GM12878 (cell line): ENCODE results near the gene FADS1. TPM values are rescaled to one million over a fixed set of nuclear protein-coding genes. Genes with fewer than 3 reads are reported as not detected.

Experiments
- ATAC-seq: fragments of 200-7000 bp; cut with Tn5 transposase; 3 replicates; pipeline ENCODE4 v1.9.1; 2020; ENCODE audit warnings: mild to moderate bottlenecking, moderate library complexity
- BruUV-seq: library from RNA; stranded (reverse); fragments of 400-500 nt; replicated peaks from 2 replicates; lab custom pipeline; 2021; lab: Mats Ljungman, UMichigan
- CTCF ChIA-PET: fragments of 300-600 bp; sonication (Branson Sonifier 250); formaldehyde crosslinking; extraction: SDS; loops from one replicate; lab custom pipeline; 2021; ENCODE audit warnings: inconsistent platforms; lab: Yijun Ruan, JAX
- POLR2A ChIA-PET: fragments of 350-600 bp; formaldehyde crosslinking; extraction: SDS; loops from one replicate; lab custom pipeline; 2021; ENCODE audit warnings: inconsistent platforms; lab: Charles Lee
- RAD21 ChIA-PET: fragments of 300-600 bp; sonication (Branson Sonifier 250); formaldehyde crosslinking; loops from one replicate; lab custom pipeline; 2023; ENCODE audit warnings: antibody characterized with exemption; ENCODE audit not compliant: unreplicated experiment; lab: Charles Lee
- SMC1A ChIA-PET: fragments of 300-600 bp; sonication (Branson Sonifier 250); formaldehyde crosslinking; loops from one replicate; lab custom pipeline; 2023; ENCODE audit not compliant: unreplicated experiment, uncharacterized antibody; lab: Charles Lee
- DNase-seq: peaks from one replicate; pipeline ENCODE4 v3.0.0-alpha.2; 2011; ENCODE audit warnings: low read depth, low spot score
- FAIRE-seq: peaks from 3 replicates; lab custom pipeline; 2011; peaks lifted over from hg19 to GRCh38; lab: Jason Lieb, UNC
- H2AFZ ChIP-seq: 2 replicates; pipeline ENCODE4 v1.6.0; 2011; ENCODE audit warnings: low read depth, low read length, control low read depth; ENCODE audit not compliant: control insufficient read depth
- H3K27ac ChIP-seq: 2 replicates; pipeline ENCODE4 v1.5.1; 2011; ENCODE audit warnings: control low read depth; ENCODE audit not compliant: control insufficient read depth, insufficient read depth
- H3K27me3 ChIP-seq, 2 experiments: replicated peaks in 1 of 2; 2 replicates each; pipeline versions ENCODE4 v1.6.0 to v1.6.1; 2011; ENCODE audit warnings: low read length in 1 of 2; ENCODE audit not compliant: control insufficient read depth in 2 of 2, insufficient read depth in 2 of 2
- H3K36me3 ChIP-seq, 2 experiments: 2 replicates each; pipeline ENCODE4 v1.5.1; 2011; ENCODE audit warnings: low read length in 1 of 2; ENCODE audit not compliant: control insufficient read depth in 2 of 2, insufficient read depth in 2 of 2
- H3K4me1 ChIP-seq: 2 replicates; pipeline ENCODE4 v1.6.1; 2011; ENCODE audit warnings: mild to moderate bottlenecking, low read length, moderate library complexity, mixed read lengths; ENCODE audit not compliant: control insufficient read depth, insufficient read depth
- H3K4me2 ChIP-seq: 2 replicates; pipeline ENCODE4 v1.6.0; 2011; ENCODE audit warnings: control low read depth; ENCODE audit not compliant: control insufficient read depth, insufficient read depth
- H3K4me3 ChIP-seq: fragments of 200-600 bp; sonication (generic); 2 replicates; pipeline ENCODE4 v1.5.1; 2016
- H3K79me2 ChIP-seq: 2 replicates; pipeline ENCODE4 v1.6.0; 2011; ENCODE audit warnings: low read length; ENCODE audit not compliant: control insufficient read depth, insufficient read depth
- H3K9ac ChIP-seq: 2 replicates; pipeline ENCODE4 v1.8.0; 2011; ENCODE audit warnings: low read length, control low read depth, mixed read lengths; ENCODE audit not compliant: control insufficient read depth, insufficient read depth
- H3K9me3 ChIP-seq: replicated peaks from 3 replicates; pipeline ENCODE4 v1.5.1; 2011; ENCODE audit warnings: mild to moderate bottlenecking, low read length; ENCODE audit not compliant: control insufficient read depth, insufficient read depth
- H4K20me1 ChIP-seq: 2 replicates; pipeline ENCODE4 v1.6.0; 2011; ENCODE audit not compliant: control insufficient read depth, insufficient read depth
- ATF2 ChIP-seq: IDR thresholded peaks from 2 replicates; pipeline ENCODE4 v1.6.1; 2012; ENCODE audit warnings: low read length, inconsistent platforms
- EZH2 ChIP-seq: IDR thresholded peaks from 2 replicates; pipeline ENCODE4 v1.6.1; 2012; ENCODE audit warnings: low read depth, mild to moderate bottlenecking, control low read depth, inconsistent platforms, low read length, borderline replicate concordance; ENCODE audit not compliant: control insufficient read depth
- MLLT1 ChIP-seq: fragments of 450-650 bp; IDR thresholded peaks from 2 replicates; pipeline ENCODE4 v1.6.1; 2016; ENCODE audit warnings: mild to moderate bottlenecking
- MXI1 ChIP-seq: fragments of 150-350 bp; IDR thresholded peaks from 2 replicates; pipeline ENCODE4 v1.6.1; 2011; ENCODE audit warnings: low read depth, mild to moderate bottlenecking, inconsistent platforms, low read length, improper control_type of control experiment
- NFIC ChIP-seq: IDR thresholded peaks from 2 replicates; pipeline ENCODE4 v1.6.1; 2012; ENCODE audit warnings: low read depth, mild to moderate bottlenecking, inconsistent platforms, low read length, moderate library complexity
- SMAD1 ChIP-seq: fragments of 450-650 bp; IDR thresholded peaks from 2 replicates; pipeline ENCODE4 v1.6.1; 2018; ENCODE audit warnings: mild to moderate bottlenecking, low read depth; ENCODE audit not compliant: partially characterized antibody
- WGBS: methylation state at CpG from one replicate; pipeline ENCODE4 v1.1.6; 2016; ENCODE audit warnings: low lambda C conversion rate; ENCODE audit not compliant: insufficient replicate concordance, insufficient coverage; ENCODE audit errors: missing lambda C conversion rate; 5-methylcytosine and 5-hydroxymethylcytosine counted together
- in situ Hi-C: fragments of 300-500 bp; cut with MboI; formaldehyde crosslinking; loops from 9 replicates; pipeline ENCODE4 v1.14.3; 2018; ENCODE audit warnings: mixed read lengths
- intact Hi-C: fragments of 100-400 bp; cut with micrococcal nuclease; formaldehyde crosslinking; loops from one replicate; pipeline ENCODE4 v1.14.2; 2022; ENCODE audit not compliant: unreplicated experiment
- polyA plus RNA-seq, 11 experiments: library from polyadenylated mRNA; depleted of rRNA in 4 of 11; unstranded in 6 of 11; stranded (reverse) in 5 of 11; fragments of >200 nt; fragmentation: Nextera tagmentation in 4 of 11; fragmentation: Illumina TruSeq in 1 of 11; extraction: Ambion mirVana in 4 of 11; extraction: Trizol in 1 of 11; gene quantifications; 1 replicate in 1 of 11; 2 replicates in 10 of 11; pipeline versions ENCODE4 v1.2.1 to v1.2.3, GENCODE V29; 2011 to 2016; ENCODE audit warnings: inconsistent platforms in 2 of 11, missing spikeins in 2 of 11, low read depth in 1 of 11
- total RNA-seq, 4 experiments: library from RNA; depleted of rRNA in 3 of 4; stranded (reverse); fragments of >200 nt in 3 of 4; fragmentation: Illumina TruSeq in 1 of 4; extraction: Trizol in 1 of 4; gene quantifications; 2 replicates each; pipeline versions ENCODE4 v1.2.1 to v1.2.3, GENCODE V29; 2013 to 2021
- TF ChIP-seq, protein P1 (sequence below): fragments of 450-650 bp; IDR thresholded peaks from 2 replicates; pipeline ENCODE4 v1.6.1; 2018; ENCODE audit warnings: mild to moderate bottlenecking, low read depth, moderate library complexity; ENCODE audit not compliant: partially characterized antibody
- TF ChIP-seq, protein P2 (sequence below): fragments of 450-650 bp; IDR thresholded peaks from 2 replicates; pipeline ENCODE4 v1.6.1; 2017; ENCODE audit warnings: mild to moderate bottlenecking, moderate library complexity
- TF ChIP-seq, protein P3 (sequence below): IDR thresholded peaks from 2 replicates; pipeline ENCODE4 v1.6.1; 2012; ENCODE audit warnings: low read depth, low read length, improper control_type of control experiment
- TF ChIP-seq, protein P4 (sequence below): fragments of 150-350 bp; IDR thresholded peaks from 2 replicates; pipeline ENCODE4 v1.6.1; 2014; ENCODE audit warnings: mild to moderate bottlenecking, low read depth, low read length

Gene FADS1
- total and polyA plus RNA-seq, 10 of the 15 experiments (the other 5 are each of a cell fraction or from before 2014, with no cell fraction given): 8.8 to 73.9 (median 39.0) TPM

DNA sequence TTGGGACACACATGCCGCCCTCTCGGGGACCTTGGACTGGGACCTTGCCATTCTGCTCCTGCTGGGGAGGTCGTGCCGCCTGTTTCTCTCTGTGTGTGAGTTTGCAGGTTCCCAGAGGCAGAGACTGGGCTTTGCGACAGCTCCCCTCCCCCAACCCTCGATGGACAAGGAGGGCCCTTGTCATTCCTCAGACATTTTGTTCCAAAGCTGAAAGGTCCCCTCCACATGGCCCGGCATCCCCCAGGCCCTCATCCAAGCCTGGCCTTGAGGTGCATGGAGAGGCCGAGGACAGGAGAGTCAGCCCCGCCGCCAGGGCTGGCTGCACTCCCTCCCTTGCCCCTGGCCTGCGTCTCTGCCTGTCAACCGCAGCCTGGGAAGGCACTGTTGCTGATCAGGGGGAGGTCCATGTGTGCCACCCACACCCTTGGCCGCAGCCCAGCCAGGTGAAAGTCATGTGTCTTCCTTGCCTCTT is 36.9 kb upstream of the FADS1 start:
- no peak overlapping the region for H3K4me3 ChIP-seq
- ChIA-PET RAD21 (no interaction called here), CTCF (interaction anchor here (1.4 to 1.9 kb wide), 2 partner anchors 17 to 56 kb away, joined by 6 to 8 read pairs; no protein-coding TSS in a partner anchor), SMC1A (no interaction called here), POLR2A (no interaction called here)
- ATAC-seq (no peak), FAIRE-seq (no peak), DNase-seq (no peak)
- no peak overlapping the region for H3K27ac ChIP-seq
- intact Hi-C loops (no loop called here), in situ Hi-C loops (no loop called here)
- no peaks in the 10 kb centered on the region for H3K79me2 ChIP-seq
- H3K27me3 ChIP-seq: no peaks in the 10 kb centered on the region
- H3K4me1 ChIP-seq: peaks cover 5% of the 10 kb centered on the region; the same call in 1 of the 2 replicates
- H3K4me2 ChIP-seq: no peak overlapping the region
- no TSS peak for BruUV-seq
- H3K36me3 ChIP-seq: peaks cover 26 to 46% of the 10 kb centered on the region in 2 experiments
- H3K9ac ChIP-seq: no peak overlapping the region
- H4K20me1 ChIP-seq: no peaks in the 10 kb centered on the region
- no peaks in the 10 kb centered on the region for H3K9me3 ChIP-seq
- 81% methylated on average over 13 of the region's 13 CpGs for WGBS
- no peak overlapping the region for H2AFZ ChIP-seq
- TF ChIP-seq SMAD1 (no peak), MLLT1 (no peak), EZH2 (no peak), NFIC (no peak), ATF2 (no peak), MXI1 (no peak)
- TF ChIP-seq, protein P1, sequence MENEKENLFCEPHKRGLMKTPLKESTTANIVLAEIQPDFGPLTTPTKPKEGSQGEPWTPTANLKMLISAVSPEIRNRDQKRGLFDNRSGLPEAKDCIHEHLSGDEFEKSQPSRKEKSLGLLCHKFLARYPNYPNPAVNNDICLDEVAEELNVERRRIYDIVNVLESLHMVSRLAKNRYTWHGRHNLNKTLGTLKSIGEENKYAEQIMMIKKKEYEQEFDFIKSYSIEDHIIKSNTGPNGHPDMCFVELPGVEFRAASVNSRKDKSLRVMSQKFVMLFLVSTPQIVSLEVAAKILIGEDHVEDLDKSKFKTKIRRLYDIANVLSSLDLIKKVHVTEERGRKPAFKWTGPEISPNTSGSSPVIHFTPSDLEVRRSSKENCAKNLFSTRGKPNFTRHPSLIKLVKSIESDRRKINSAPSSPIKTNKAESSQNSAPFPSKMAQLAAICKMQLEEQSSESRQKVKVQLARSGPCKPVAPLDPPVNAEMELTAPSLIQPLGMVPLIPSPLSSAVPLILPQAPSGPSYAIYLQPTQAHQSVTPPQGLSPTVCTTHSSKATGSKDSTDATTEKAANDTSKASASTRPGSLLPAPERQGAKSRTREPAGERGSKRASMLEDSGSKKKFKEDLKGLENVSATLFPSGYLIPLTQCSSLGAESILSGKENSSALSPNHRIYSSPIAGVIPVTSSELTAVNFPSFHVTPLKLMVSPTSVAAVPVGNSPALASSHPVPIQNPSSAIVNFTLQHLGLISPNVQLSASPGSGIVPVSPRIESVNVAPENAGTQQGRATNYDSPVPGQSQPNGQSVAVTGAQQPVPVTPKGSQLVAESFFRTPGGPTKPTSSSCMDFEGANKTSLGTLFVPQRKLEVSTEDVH: no peak
- TF ChIP-seq, protein P2, sequence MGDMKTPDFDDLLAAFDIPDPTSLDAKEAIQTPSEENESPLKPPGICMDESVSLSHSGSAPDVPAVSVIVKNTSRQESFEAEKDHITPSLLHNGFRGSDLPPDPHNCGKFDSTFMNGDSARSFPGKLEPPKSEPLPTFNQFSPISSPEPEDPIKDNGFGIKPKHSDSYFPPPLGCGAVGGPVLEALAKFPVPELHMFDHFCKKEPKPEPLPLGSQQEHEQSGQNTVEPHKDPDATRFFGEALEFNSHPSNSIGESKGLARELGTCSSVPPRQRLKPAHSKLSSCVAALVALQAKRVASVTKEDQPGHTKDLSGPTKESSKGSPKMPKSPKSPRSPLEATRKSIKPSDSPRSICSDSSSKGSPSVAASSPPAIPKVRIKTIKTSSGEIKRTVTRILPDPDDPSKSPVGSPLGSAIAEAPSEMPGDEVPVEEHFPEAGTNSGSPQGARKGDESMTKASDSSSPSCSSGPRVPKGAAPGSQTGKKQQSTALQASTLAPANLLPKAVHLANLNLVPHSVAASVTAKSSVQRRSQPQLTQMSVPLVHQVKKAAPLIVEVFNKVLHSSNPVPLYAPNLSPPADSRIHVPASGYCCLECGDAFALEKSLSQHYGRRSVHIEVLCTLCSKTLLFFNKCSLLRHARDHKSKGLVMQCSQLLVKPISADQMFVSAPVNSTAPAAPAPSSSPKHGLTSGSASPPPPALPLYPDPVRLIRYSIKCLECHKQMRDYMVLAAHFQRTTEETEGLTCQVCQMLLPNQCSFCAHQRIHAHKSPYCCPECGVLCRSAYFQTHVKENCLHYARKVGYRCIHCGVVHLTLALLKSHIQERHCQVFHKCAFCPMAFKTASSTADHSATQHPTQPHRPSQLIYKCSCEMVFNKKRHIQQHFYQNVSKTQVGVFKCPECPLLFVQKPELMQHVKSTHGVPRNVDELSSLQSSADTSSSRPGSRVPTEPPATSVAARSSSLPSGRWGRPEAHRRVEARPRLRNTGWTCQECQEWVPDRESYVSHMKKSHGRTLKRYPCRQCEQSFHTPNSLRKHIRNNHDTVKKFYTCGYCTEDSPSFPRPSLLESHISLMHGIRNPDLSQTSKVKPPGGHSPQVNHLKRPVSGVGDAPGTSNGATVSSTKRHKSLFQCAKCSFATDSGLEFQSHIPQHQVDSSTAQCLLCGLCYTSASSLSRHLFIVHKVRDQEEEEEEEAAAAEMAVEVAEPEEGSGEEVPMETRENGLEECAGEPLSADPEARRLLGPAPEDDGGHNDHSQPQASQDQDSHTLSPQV: no peak
- TF ChIP-seq, protein P3, sequence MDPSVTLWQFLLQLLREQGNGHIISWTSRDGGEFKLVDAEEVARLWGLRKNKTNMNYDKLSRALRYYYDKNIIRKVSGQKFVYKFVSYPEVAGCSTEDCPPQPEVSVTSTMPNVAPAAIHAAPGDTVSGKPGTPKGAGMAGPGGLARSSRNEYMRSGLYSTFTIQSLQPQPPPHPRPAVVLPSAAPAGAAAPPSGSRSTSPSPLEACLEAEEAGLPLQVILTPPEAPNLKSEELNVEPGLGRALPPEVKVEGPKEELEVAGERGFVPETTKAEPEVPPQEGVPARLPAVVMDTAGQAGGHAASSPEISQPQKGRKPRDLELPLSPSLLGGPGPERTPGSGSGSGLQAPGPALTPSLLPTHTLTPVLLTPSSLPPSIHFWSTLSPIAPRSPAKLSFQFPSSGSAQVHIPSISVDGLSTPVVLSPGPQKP: no peak
- TF ChIP-seq, protein P4, sequence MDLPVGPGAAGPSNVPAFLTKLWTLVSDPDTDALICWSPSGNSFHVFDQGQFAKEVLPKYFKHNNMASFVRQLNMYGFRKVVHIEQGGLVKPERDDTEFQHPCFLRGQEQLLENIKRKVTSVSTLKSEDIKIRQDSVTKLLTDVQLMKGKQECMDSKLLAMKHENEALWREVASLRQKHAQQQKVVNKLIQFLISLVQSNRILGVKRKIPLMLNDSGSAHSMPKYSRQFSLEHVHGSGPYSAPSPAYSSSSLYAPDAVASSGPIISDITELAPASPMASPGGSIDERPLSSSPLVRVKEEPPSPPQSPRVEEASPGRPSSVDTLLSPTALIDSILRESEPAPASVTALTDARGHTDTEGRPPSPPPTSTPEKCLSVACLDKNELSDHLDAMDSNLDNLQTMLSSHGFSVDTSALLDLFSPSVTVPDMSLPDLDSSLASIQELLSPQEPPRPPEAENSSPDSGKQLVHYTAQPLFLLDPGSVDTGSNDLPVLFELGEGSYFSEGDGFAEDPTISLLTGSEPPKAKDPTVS: no peak
